ENCODE measurements around the gene FKBP11.

The FKBP11 gene

DNA sequence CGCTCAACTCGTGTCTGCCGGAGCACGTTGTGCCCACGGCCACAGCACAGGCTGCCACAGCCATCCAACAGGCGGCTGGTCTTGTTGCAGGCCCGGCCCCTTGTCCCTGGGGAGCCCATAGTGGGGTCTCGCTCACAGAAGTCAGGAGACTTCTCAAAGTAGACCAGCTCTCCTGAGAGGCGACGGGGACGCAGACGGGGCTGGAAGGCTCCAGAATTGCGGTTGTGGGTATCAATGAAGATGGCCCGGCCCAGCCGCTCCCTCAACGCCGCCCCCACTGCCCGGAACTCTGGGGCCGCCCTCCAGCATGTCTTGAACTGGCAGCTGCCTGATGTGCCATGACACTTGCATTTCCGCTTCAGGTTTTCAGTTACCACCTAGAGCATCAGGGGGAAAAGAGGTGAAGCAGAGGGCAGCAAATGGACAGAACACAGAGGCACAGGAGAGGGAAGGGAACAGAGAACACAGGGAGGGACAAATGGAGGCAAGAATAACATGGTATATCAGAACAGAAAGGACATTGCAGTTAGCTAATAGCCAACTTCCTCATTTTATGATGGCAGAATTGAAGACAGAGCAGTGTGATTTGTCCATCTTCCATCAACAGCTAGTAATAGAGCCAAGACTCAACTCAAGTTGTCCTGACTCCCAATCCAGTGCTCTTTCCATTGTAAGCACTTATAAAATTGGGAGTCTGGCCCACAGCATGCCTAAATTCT, 41.0 kb upstream of the FKBP11 start:
- Histone ChIP-seq H3K4me1 (ENCODE audit: control insufficient read depth, low read depth, low read length) (peaks cover 61% of the 10 kb centered on the region), H3K9ac (ENCODE audit: low read length) (no peak overlapping the region), H3K36me3 (ENCODE audit: control insufficient read depth, low read depth, low read length) (no peaks in the 10 kb centered on the region), H3K4me3 (ENCODE audit: low read length) (no peak overlapping the region), H3K9me3 (ENCODE audit: control insufficient read depth, low read depth, low read length) (no peaks in the 10 kb centered on the region), H3K27ac (ENCODE audit: low read length) (no peak overlapping the region), H3K27me3 (ENCODE audit: control insufficient read depth, insufficient read depth, low read length) (peaks cover 50% of the 10 kb centered on the region)

- H3K9me3 ChIP-seq (ENCODE audit: control insufficient read depth, low read depth, low read length): no peaks in the 10 kb centered on the region
- peaks cover 52% of the 10 kb centered on the region for H3K4me1 ChIP-seq (ENCODE audit: control insufficient read depth, low read depth, low read length)
- H3K9ac ChIP-seq (ENCODE audit: low read length): no peak overlapping the region
- H3K36me3 ChIP-seq (ENCODE audit: control insufficient read depth, low read depth, low read length): no peaks in the 10 kb centered on the region
- peak overlapping the region; percentile 87 for H3K27ac ChIP-seq (ENCODE audit: low read length)
- H3K27me3 ChIP-seq (ENCODE audit: control insufficient read depth, insufficient read depth, low read length): peaks cover 41% of the 10 kb centered on the region
- H3K4me3 ChIP-seq (ENCODE audit: low read length): peak overlapping the region; percentile 41
Measured at GRCh38 chr12:48965298-48965838, 40.1 kb upstream of the FKBP11 start.

DNA sequence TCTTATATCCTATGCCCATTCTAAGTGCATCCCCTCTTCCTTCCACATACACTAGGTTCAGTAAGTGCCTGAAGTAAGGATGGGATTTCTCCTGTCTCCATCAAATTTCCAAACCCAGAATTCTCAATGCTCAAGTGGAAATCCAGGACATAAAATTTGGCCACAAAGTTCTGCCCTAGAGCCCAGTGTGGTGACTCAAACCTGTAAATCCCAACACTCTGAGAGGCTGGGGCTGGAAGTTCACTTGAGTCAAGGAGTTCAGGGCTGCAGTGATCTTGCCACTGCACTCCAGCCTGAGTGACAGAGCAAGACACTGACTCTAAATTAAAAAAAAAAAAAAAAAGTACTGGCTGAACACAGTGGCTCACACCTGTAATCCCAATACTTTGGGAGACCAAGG, 36.5 kb upstream of the FKBP11 start:
- Histone ChIP-seq H3K9me3 (ENCODE audit: control insufficient read depth, low read depth, low read length) (no peaks in the 10 kb centered on the region), H3K27me3 (ENCODE audit: control insufficient read depth, insufficient read depth, low read length) (peaks cover 12% of the 10 kb centered on the region), H3K9ac (ENCODE audit: low read length) (no peak overlapping the region), H3K27ac (ENCODE audit: low read length) (no peak overlapping the region), H3K36me3 (ENCODE audit: control insufficient read depth, low read depth, low read length) (no peaks in the 10 kb centered on the region), H3K4me3 (ENCODE audit: low read length) (no peak overlapping the region), H3K4me1 (ENCODE audit: control insufficient read depth, low read depth, low read length) (peaks cover 30% of the 10 kb centered on the region)

DNA sequence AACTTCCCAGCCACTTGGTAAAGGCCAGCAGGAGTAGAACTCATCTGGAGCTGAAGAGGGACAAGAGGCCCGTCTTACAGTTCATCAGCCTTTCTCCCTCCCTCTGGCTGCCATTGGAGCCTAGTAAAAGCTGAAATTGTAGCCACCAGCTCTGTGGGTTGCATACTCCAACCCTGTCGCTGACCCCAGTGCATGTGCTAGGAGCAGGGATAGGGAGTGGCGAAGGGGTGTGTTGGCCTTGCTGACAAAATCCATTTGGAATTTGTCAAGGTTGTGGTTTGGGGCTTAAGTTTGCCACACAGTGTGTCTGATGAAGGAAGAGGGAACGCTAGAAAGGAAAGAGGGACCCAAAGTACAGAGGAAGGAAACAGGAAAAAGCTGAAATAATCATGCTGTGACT, 36.0 kb upstream of the FKBP11 start:
- Histone ChIP-seq H3K27ac (ENCODE audit: low read length) (no peak overlapping the region), H3K27me3 (ENCODE audit: control insufficient read depth, insufficient read depth, low read length) (peaks cover 8% of the 10 kb centered on the region), H3K4me1 (ENCODE audit: control insufficient read depth, low read depth, low read length) (peaks cover 27% of the 10 kb centered on the region), H3K9me3 (ENCODE audit: control insufficient read depth, low read depth, low read length) (no peaks in the 10 kb centered on the region), H3K9ac (ENCODE audit: low read length) (no peak overlapping the region), H3K36me3 (ENCODE audit: control insufficient read depth, low read depth, low read length) (no peaks in the 10 kb centered on the region), H3K4me3 (ENCODE audit: low read length) (no peak overlapping the region)

- Histone ChIP-seq H3K9me3 (ENCODE audit: control insufficient read depth, low read depth, low read length) (no peaks in the 10 kb centered on the region), H3K27me3 (ENCODE audit: control insufficient read depth, insufficient read depth, low read length) (peaks cover 3% of the 10 kb centered on the region), H3K9ac (ENCODE audit: low read length) (no peak overlapping the region), H3K4me1 (ENCODE audit: control insufficient read depth, low read depth, low read length) (peaks cover 23% of the 10 kb centered on the region), H3K36me3 (ENCODE audit: control insufficient read depth, low read depth, low read length) (no peaks in the 10 kb centered on the region), H3K4me3 (ENCODE audit: low read length) (no peak overlapping the region), H3K27ac (ENCODE audit: low read length) (no peak overlapping the region)
Measured at GRCh38 chr12:48960834-48961233, 35.5 kb upstream of the FKBP11 start.

- Histone ChIP-seq H3K4me1 (ENCODE audit: control insufficient read depth, low read depth, low read length) (peaks cover 17% of the 10 kb centered on the region), H3K27ac (ENCODE audit: low read length) (peak overlapping the region; percentile 13), H3K9ac (ENCODE audit: low read length) (peak overlapping the region; percentile 95)
Measured at GRCh38 chr12:48958049-48958388, 32.7 kb upstream of the FKBP11 start.

GRCh38 chr12:48957141-48958048, 32.1 kb upstream of the FKBP11 start, which contains the start of gene ARF3:
ARF3 (minus strand) TSS chr12:48957487; CDS start chr12:48941095, 16,392 bp downstream.
- H3K9me3 ChIP-seq (ENCODE audit: control insufficient read depth, low read depth, low read length): no peaks in the 10 kb centered on the region
- peaks cover 29% of the 10 kb centered on the region for H3K36me3 ChIP-seq (ENCODE audit: control insufficient read depth, low read depth, low read length)
- H3K4me1 ChIP-seq (ENCODE audit: control insufficient read depth, low read depth, low read length): peaks cover 17% of the 10 kb centered on the region
- peak within 1 kb of the TSS; percentile 81 for H3K27ac ChIP-seq (ENCODE audit: low read length)
- H3K4me3 ChIP-seq (ENCODE audit: low read length): peak within 1 kb of the TSS; percentile 79
- no peaks in the 10 kb centered on the region for H3K27me3 ChIP-seq (ENCODE audit: control insufficient read depth, insufficient read depth, low read length)
- H3K9ac ChIP-seq (ENCODE audit: low read length): peak within 1 kb of the TSS; percentile 95

More at GRCh38 chr12:48958049-48958388, 32.7 kb upstream of the FKBP11 start:
- no peaks in the 10 kb centered on the region for H3K27me3 ChIP-seq (ENCODE audit: control insufficient read depth, insufficient read depth, low read length)
- H3K4me3 ChIP-seq (ENCODE audit: low read length): peak overlapping the region; percentile 79
- H3K9me3 ChIP-seq (ENCODE audit: control insufficient read depth, low read depth, low read length): no peaks in the 10 kb centered on the region
- H3K36me3 ChIP-seq (ENCODE audit: control insufficient read depth, low read depth, low read length): peaks cover 23% of the 10 kb centered on the region

DNA sequence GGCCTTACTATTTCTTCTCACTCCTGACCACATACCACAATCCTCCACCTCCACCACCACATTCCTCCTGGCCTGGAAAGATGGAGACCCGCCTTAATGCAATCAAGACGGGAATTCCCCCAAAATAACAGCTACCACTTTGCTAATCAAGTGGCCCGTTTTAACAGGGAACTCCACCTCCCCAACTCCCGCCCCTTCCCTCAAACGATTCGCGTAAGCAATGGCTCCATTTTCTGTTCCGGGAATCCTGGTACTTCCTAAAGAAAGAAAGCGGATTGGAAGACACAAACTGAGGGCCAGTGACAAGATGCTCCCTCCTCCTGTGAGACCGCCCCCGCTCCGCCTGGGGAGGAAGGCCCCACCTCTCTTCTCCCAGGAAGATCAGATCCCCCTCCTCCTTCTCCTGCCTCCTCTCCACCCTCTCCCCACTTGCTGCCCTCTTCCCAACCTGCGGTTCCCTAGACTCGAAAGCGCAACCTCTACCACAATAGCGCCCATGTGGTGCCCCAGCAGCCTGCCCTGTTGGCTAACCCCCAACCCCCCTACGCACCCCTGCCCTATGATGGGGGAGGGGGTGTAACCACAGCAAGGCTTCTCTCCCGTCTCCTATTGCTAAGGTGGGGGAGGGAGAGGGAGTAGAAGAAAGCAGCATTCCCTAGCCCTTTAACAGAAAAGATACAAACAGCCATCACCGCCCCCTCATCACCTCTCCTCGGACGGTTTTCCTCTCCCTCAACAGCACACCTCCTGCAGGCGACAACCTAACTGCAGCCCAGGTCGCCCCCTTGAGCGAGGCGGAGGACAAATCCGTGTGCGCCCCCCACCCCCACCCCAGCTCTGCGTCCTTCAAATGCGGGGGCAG, 31.2 kb upstream of the FKBP11 start:
- Histone ChIP-seq H3K9ac (ENCODE audit: low read length) (peak overlapping the region; percentile 95), H3K4me1 (ENCODE audit: control insufficient read depth, low read depth, low read length) (peaks cover 17% of the 10 kb centered on the region), H3K9me3 (ENCODE audit: control insufficient read depth, low read depth, low read length) (no peaks in the 10 kb centered on the region), H3K36me3 (ENCODE audit: control insufficient read depth, low read depth, low read length) (peaks cover 34% of the 10 kb centered on the region), H3K4me3 (ENCODE audit: low read length) (peak overlapping the region; percentile 79), H3K27ac (ENCODE audit: low read length) (peak overlapping the region; percentile 81), H3K27me3 (ENCODE audit: control insufficient read depth, insufficient read depth, low read length) (no peaks in the 10 kb centered on the region)

DNA sequence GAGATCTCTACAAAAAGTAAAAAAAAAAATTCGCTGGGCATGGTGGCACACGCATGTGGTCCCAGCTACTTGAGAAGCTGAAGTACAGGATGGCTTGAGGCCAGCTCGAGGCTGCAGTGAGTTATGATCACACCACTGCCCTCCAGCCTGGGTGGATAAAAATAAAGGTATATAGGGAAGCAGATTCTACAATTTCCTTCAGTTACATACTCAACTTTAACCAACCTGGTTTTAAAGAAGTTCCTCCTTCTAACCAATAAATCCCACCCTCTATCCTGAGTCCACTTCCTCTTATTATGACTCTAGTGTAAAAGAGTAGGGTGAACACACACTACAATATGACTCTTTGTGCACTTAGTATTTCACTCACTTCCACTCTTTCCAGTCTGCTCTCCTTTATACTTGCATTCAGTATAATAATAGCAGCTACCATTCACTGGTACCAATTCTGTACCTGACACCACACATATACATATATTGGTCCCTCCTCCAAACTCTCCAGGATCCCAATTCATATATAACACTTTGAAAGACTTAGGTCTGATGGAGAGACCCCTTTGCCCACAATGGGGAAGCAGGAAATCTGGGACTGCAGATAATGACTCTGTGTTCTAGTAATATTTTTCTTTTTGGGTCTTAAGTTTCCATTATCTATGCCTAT, 29.7 kb upstream of the FKBP11 start:
- no peak overlapping the region for H3K9ac ChIP-seq (ENCODE audit: low read length)
- peaks cover 17% of the 10 kb centered on the region for H3K4me1 ChIP-seq (ENCODE audit: control insufficient read depth, low read depth, low read length)
- no peaks in the 10 kb centered on the region for H3K27me3 ChIP-seq (ENCODE audit: control insufficient read depth, insufficient read depth, low read length)
- no peak overlapping the region for H3K27ac ChIP-seq (ENCODE audit: low read length)
- H3K9me3 ChIP-seq (ENCODE audit: control insufficient read depth, low read depth, low read length): no peaks in the 10 kb centered on the region
- H3K4me3 ChIP-seq (ENCODE audit: low read length): peak overlapping the region; percentile 79
- peaks cover 34% of the 10 kb centered on the region for H3K36me3 ChIP-seq (ENCODE audit: control insufficient read depth, low read depth, low read length)

DNA sequence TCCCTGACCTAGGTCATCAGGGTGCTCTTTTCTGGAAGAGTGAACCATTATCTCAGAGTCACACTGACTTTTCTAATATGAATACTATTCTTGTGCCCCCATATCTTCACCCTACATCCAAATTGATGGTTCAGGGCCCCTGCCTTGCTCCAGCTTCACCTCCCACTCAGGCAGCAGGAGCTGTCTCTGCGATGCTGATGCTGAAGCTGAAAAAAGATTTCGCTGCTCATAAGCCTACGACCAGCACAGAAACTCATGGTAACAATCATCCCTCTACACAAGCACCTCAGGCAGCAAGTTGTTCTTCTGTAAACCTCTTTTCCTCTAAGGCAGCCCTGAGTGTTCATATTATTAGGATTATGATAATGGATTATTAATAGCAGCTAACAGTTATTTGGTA, 28.8 kb upstream of the FKBP11 start:
- peaks cover 17% of the 10 kb centered on the region for H3K4me1 ChIP-seq (ENCODE audit: control insufficient read depth, low read depth, low read length)
- H3K9me3 ChIP-seq (ENCODE audit: control insufficient read depth, low read depth, low read length): no peaks in the 10 kb centered on the region
- H3K9ac ChIP-seq (ENCODE audit: low read length): no peak overlapping the region
- peaks cover 40% of the 10 kb centered on the region for H3K36me3 ChIP-seq (ENCODE audit: control insufficient read depth, low read depth, low read length)
- no peak overlapping the region for H3K4me3 ChIP-seq (ENCODE audit: low read length)
- H3K27me3 ChIP-seq (ENCODE audit: control insufficient read depth, insufficient read depth, low read length): no peaks in the 10 kb centered on the region
- H3K27ac ChIP-seq (ENCODE audit: low read length): no peak overlapping the region

Data from iPS-18a (cell line).